Pancreas (tissue), 10 donors: ENCODE results near the gene RAB35. TPM values are rescaled to one million over a fixed set of nuclear protein-coding genes. Genes with fewer than 3 reads are reported as not detected.

Source experiments
- ATAC-seq, 4 donors: fragments of 200-7000 bp; cut with Tn5 transposase; one replicate each; pipeline versions ENCODE4 v1.8.0 to v1.9.1; 2020; ENCODE audit warnings: mild to moderate bottlenecking in 4 of 4, moderate library complexity in 4 of 4
- DNase-seq, 6 donors: peaks; one replicate each; pipeline ENCODE4 v3.0.0-alpha.2; 2020
- FAIRE-seq: peaks from 2 replicates; lab custom pipeline; 2012; peaks lifted over from hg19 to GRCh38; lab: Jason Lieb, UNC
- H3K27ac ChIP-seq, 4 donors: fragments of 200-600 bp; sonication (generic); 1 replicate in 3 of 4; 2 replicates in 1 of 4; pipeline versions ENCODE4 v1.5.0 to v1.8.0; 2020
- H3K27me3 ChIP-seq, 4 donors: fragments of 200-600 bp; one replicate each; pipeline ENCODE4 v1.8.0; 2021
- H3K36me3 ChIP-seq, 3 donors: fragments of 200-600 bp; sonication (generic) in 1 of 3; one replicate each; pipeline versions ENCODE4 v1.5.0 to v1.8.0; 2020 to 2021
- H3K4me1 ChIP-seq, 3 donors: fragments of 200-600 bp; one replicate each; pipeline ENCODE4 v1.8.0; 2021
- H3K4me3 ChIP-seq, 4 donors: fragments of 200-600 bp; sonication (generic) in 2 of 4; one replicate each; pipeline versions ENCODE4 v1.5.0 to v1.8.0; 2020 to 2021
- H3K9me3 ChIP-seq, 4 donors: fragments of 200-600 bp; one replicate each; pipeline ENCODE4 v1.8.0; 2021
- WGBS, 2 donors: extraction: QIAGEN DNeasy Blood & Tissue Kit; methylation state at CpG; one replicate each; pipeline ENCODE4 v1.1.7; 2013; 5-methylcytosine and 5-hydroxymethylcytosine counted together
- intact Hi-C, 3 donors: fragments of 100-400 bp; cut with DNase I; formaldehyde crosslinking; loops; one replicate each; pipeline versions ENCODE4 v1.11.1 to v1.14.2; 2022
- polyA plus RNA-seq, 2 donors: library from polyadenylated mRNA; stranded (reverse); fragments of 200-250 nt; gene quantifications; one replicate each; pipeline ENCODE4 v1.2.3, GENCODE V29; 2013
- total RNA-seq, 6 donors: library from RNA; stranded (reverse); fragmentation: NEBNext Ultra II Directional in 4 of 6; extraction: Animal tissue kit (Norgen Biotek cat#: 25700) in 4 of 6; gene quantifications; one replicate each; pipeline versions ENCODE4 v1.2.1 to v1.2.4, GENCODE V29; 2021 to 2023
- TF ChIP-seq, protein P1 (sequence below), 4 donors: fragments of 200-600 bp; sonication (generic) in 3 of 4; IDR thresholded peaks; one replicate each; pipeline versions ENCODE4 v1.5.0 to v1.8.0; 2021; ENCODE audit warnings: antibody characterized with exemption in 4 of 4
- donor health status: healthy with polysubstance abuse.
- donor health status: DM: no; HTN: no; CAD: no; lungs with moderate emphysema.
- donor health status: DM: no; HTN: no; CAD: no.
- donor health status: control.
- donor health status: control.
- donor health status: Bipolar disorder and iron deficiency.
- donor health status: DM: yes; HTN: yes; CAD: no.
- donor health status: DM: no; HTN: no; CAD: no.
- donor health status: DM: no; HTN: no; CAD: no.
- donor health status: DM: yes; HTN: yes; CAD: no.

RAB35 gene
- total and polyA plus RNA-seq, 8 donors: 10.7 to 23.0 (median 14.5) TPM

DNA sequence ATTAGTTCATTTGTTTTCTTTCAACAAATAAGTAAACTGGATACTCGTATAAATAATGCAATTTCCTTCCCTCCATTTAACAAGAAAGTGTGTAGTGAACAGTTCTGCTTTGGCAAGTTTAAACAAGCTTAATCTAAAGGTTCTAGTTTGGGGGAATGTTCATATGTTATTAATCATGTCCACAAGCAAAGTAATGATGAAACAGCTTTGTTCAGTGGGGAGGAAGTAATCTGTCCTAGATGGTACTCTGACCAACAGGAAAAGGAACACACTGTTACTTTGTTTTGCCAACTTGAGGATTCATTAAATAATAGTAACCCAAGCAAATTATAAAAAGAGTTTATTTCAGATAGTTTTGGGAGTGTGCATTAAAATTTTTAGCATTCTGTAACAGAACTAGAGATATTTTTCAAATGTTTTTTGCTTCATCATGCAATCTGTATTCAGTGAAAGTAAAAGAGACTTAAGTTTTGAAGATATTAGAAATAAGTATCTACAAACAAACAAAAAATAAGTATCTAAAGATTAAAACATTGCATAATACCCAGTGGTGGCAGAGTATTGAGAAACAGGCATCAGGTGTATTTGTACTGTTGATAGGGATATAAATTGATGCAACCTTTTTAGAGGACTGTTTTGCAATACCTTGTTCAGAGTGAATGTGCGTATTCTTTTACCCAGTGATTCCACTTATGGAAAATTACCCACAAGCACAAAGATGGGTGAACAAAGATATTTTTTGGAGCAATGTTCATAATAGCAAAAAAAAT is 61.1 kb downstream of the RAB35 start:
- Histone ChIP-seq H3K27ac (peak overlapping the region in 2 of 4 donors; percentile 24 to 27), H3K27me3 (no peaks in the 10 kb centered on the region), H3K4me1 (no peaks in the 10 kb centered on the region), H3K4me3 (no peak overlapping the region), H3K36me3 (no peaks in the 10 kb centered on the region), H3K9me3 (no peaks in the 10 kb centered on the region)
- FAIRE-seq (no peak), DNase-seq (no peak), ATAC-seq (peak in 3 of 4 donors; percentile 56 to 64 (median 62))
- WGBS, 2 donors: 51 to 60% methylated on average over 2 of the region's 2 CpGs
- TF ChIP-seq, protein P1, sequence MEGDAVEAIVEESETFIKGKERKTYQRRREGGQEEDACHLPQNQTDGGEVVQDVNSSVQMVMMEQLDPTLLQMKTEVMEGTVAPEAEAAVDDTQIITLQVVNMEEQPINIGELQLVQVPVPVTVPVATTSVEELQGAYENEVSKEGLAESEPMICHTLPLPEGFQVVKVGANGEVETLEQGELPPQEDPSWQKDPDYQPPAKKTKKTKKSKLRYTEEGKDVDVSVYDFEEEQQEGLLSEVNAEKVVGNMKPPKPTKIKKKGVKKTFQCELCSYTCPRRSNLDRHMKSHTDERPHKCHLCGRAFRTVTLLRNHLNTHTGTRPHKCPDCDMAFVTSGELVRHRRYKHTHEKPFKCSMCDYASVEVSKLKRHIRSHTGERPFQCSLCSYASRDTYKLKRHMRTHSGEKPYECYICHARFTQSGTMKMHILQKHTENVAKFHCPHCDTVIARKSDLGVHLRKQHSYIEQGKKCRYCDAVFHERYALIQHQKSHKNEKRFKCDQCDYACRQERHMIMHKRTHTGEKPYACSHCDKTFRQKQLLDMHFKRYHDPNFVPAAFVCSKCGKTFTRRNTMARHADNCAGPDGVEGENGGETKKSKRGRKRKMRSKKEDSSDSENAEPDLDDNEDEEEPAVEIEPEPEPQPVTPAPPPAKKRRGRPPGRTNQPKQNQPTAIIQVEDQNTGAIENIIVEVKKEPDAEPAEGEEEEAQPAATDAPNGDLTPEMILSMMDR (IDR thresholded peaks at IDR 0.05): no peak
- intact Hi-C loops: no loop called here

DNA sequence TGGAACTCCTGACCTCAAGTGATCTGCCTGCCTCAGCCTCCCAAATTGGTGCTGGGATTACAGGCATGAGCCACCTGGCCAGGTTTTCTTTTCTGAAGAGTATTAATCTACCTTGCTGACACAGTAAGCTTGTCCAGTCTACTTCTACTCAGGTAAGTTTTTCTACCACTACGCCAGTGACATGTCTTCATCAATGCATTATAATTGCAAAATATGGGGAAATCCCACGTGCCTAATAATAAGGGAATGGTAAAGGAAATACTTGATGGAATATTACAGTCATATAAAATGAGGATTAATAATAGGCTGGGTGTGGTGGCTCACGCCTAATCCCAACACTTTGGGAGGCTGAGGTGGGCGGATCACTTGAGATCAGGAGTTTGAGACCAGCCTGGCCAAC is 62.3 kb downstream of the RAB35 start:
- no peak for ATAC-seq

DNA sequence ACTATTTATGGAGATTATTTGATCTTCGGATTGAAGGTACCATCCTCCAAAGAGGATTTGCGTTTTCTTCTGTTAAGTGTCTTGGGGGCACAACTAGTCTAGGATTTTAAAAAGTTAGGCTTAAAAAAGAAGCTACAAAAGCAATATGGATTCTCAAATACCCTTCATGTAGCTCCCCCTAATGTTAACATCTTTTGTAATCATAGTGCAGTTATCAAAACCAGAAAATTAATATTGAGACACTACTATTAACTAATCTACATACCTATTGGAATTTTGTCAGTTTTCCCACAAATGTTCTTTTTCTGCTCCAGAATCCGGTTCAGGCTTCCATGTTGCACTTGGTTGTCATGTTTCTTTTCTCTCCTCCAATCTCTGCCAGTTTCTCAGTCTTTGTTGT is 65.0 kb downstream of the RAB35 start:
- ATAC-seq: no peak
- 94 to 98% methylated on average over 3 of the region's 3 CpGs for WGBS, 2 donors
- FAIRE-seq: no peak
- intact Hi-C loops: no loop called here
- no peaks in the 10 kb centered on the region for H3K9me3 ChIP-seq
- no peak for DNase-seq
- H3K36me3 ChIP-seq: no peaks in the 10 kb centered on the region
- no peak overlapping the region for H3K4me3 ChIP-seq
- TF ChIP-seq, protein P1 (IDR thresholded peaks at IDR 0.05): no peak
- no peaks in the 10 kb centered on the region for H3K4me1 ChIP-seq
- no peak overlapping the region for H3K27ac ChIP-seq
- H3K27me3 ChIP-seq: no peaks in the 10 kb centered on the region

More for the DNA sequence above, 62.3 kb downstream of the RAB35 start:
- 94 to 98% methylated on average over 4 of the region's 4 CpGs for WGBS, 2 donors
- DNase-seq (no peak), FAIRE-seq (no peak)
- TF ChIP-seq, protein P1 (IDR thresholded peaks at IDR 0.05): no peak
- no peak overlapping the region for H3K27ac ChIP-seq
- no peaks in the 10 kb centered on the region for H3K27me3 ChIP-seq
- intact Hi-C loops: no loop called here
- no peaks in the 10 kb centered on the region for H3K36me3 ChIP-seq
- H3K4me1 ChIP-seq: no peaks in the 10 kb centered on the region
- H3K4me3 ChIP-seq: no peak overlapping the region
- H3K9me3 ChIP-seq: no peaks in the 10 kb centered on the region

DNA sequence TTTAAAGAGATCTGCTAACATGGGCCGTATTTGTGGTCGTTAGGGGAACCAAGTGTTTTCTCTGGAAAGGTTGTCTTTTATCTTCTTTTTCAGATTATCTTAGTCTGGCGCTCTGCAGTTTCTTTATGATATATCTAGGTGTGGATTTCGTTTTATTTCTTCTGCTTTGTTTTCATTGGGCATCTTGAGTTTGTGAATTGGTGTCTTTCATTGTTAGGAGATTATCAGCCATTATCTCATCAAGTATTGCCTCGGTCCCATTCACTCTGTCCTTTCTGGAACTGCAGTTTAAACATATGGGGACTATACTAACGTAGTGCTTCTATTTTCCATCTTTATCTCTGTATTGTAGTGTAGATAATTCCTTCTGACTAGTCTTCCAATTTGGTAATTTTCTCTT is 67.1 kb downstream of the RAB35 start:
- Histone ChIP-seq H3K27me3 (no peaks in the 10 kb centered on the region), H3K4me1 (no peaks in the 10 kb centered on the region), H3K36me3 (no peaks in the 10 kb centered on the region), H3K9me3 (no peaks in the 10 kb centered on the region), H3K27ac (no peak overlapping the region), H3K4me3 (no peak overlapping the region)
- no peak for DNase-seq
- TF ChIP-seq, protein P1 (IDR thresholded peaks at IDR 0.05): no peak
- no peak for FAIRE-seq
- ATAC-seq: no peak
- 80 to 84% methylated on average over 6 of the region's 6 CpGs for WGBS, 2 donors
- intact Hi-C loops: no loop called here

DNA sequence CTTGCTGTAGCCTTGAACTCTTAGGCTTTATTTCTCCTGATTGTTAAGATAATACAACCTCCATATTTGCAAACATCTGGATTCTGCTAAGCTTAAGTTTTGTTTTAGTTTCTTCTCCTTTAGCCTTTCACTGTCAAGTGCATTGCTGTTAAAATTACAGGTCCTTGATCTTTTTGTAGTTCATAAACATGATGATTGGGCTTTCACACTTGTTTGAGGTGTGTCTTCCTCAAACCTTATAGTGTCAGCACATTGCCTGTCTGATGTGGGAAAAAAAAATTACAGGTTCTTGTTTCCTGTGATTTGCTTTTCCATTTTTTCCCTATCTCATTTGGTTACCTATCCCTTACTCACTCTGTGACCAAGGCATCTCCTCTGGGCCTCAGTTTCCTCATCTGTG is 68.3 kb downstream of the RAB35 start:
- DNase-seq (no peak), ATAC-seq (no peak), FAIRE-seq (no peak)
- Histone ChIP-seq H3K27me3 (no peaks in the 10 kb centered on the region), H3K4me1 (no peaks in the 10 kb centered on the region), H3K9me3 (no peaks in the 10 kb centered on the region), H3K27ac (no peak overlapping the region), H3K4me3 (no peak overlapping the region), H3K36me3 (no peaks in the 10 kb centered on the region)
- TF ChIP-seq, protein P1 (IDR thresholded peaks at IDR 0.05): no peak
- intact Hi-C loops: no loop called here
